Measurements from ENCODE around the gene MIEF1. TPM values are rescaled to one million over a fixed set of nuclear protein-coding genes. Genes with fewer than 3 reads are reported as not detected.

Gene MIEF1
- total RNA-seq, 2 donors from 2014 or later = 18.8 to 36.9 TPM

- Histone ChIP-seq H3K4me3 (no peak overlapping the region), H3K9me3 (no peaks in the 10 kb centered on the region), H3K27me3 (replicated peaks; ENCODE audit: insufficient read depth) (no peaks in the 10 kb centered on the region), H3K4me1 (ENCODE audit: control insufficient read depth in 1 of 2, low read depth in 2 of 2) (peaks cover 0 to 11% of the 10 kb centered on the region in 2 donors), H3K27ac (no peak overlapping the region), H3K36me3 (no peaks in the 10 kb centered on the region)
- ATAC-seq (ENCODE audit: insufficient number of reproducible peaks, low FRiP score, low read depth) = no peak
- TF ChIP-seq CTCF (IDR thresholded peaks at IDR 0.05) = no peak
- no peak for DNase-seq (ENCODE audit: low spot score)
Observed at GRCh38 chr22:39536711-39537110, 34.6 kb downstream of the MIEF1 start.

GRCh38 chr22:39537975-39538374, 35.9 kb downstream of the MIEF1 start:
- TF ChIP-seq CTCF (IDR thresholded peaks at IDR 0.05) = no peak
- Histone ChIP-seq H3K36me3 (no peaks in the 10 kb centered on the region), H3K4me1 (ENCODE audit: control insufficient read depth in 1 of 2, low read depth in 2 of 2) (peaks cover 0 to 7% of the 10 kb centered on the region in 2 donors), H3K9me3 (no peaks in the 10 kb centered on the region), H3K27ac (no peak overlapping the region), H3K4me3 (no peak overlapping the region), H3K27me3 (replicated peaks; ENCODE audit: insufficient read depth) (no peaks in the 10 kb centered on the region)
- DNase-seq (ENCODE audit: low spot score) = no peak
- ATAC-seq (ENCODE audit: insufficient number of reproducible peaks, low FRiP score, low read depth) = no peak

GRCh38 chr22:39543095-39543494, 41.0 kb downstream of the MIEF1 start:
- Histone ChIP-seq H3K27ac (no peak overlapping the region), H3K27me3 (replicated peaks; ENCODE audit: insufficient read depth) (no peaks in the 10 kb centered on the region), H3K4me1 (ENCODE audit: control insufficient read depth in 1 of 2, low read depth in 2 of 2) (no peaks in the 10 kb centered on the region), H3K9me3 (no peaks in the 10 kb centered on the region), H3K4me3 (no peak overlapping the region), H3K36me3 (no peaks in the 10 kb centered on the region)
- DNase-seq (ENCODE audit: low spot score) = no peak
- ATAC-seq (ENCODE audit: insufficient number of reproducible peaks, low FRiP score, low read depth) = no peak
- no peak for TF ChIP-seq CTCF (IDR thresholded peaks at IDR 0.05)

GRCh38 chr22:39545386-39546365, 43.6 kb downstream of the MIEF1 start:
- H3K4me1 ChIP-seq (ENCODE audit: control insufficient read depth in 1 of 2, low read depth in 2 of 2) = no peaks in the 10 kb centered on the region
- TF ChIP-seq CTCF (IDR thresholded peaks at IDR 0.05) = no peak
- H3K4me3 ChIP-seq = no peak overlapping the region
- H3K36me3 ChIP-seq = no peaks in the 10 kb centered on the region
- DNase-seq (ENCODE audit: low spot score) (no peak), ATAC-seq (ENCODE audit: insufficient number of reproducible peaks, low FRiP score, low read depth) (no peak)
- no peaks in the 10 kb centered on the region for H3K9me3 ChIP-seq
- no peak overlapping the region for H3K27ac ChIP-seq
- no peaks in the 10 kb centered on the region for H3K27me3 ChIP-seq (replicated peaks; ENCODE audit: insufficient read depth)

- no peak for DNase-seq (ENCODE audit: low spot score)
- Histone ChIP-seq H3K36me3 (no peaks in the 10 kb centered on the region), H3K27ac (no peak overlapping the region), H3K9me3 (no peaks in the 10 kb centered on the region), H3K4me3 (no peak overlapping the region), H3K4me1 (ENCODE audit: control insufficient read depth in 1 of 2, low read depth in 2 of 2) (no peaks in the 10 kb centered on the region), H3K27me3 (replicated peaks; ENCODE audit: insufficient read depth) (no peaks in the 10 kb centered on the region)
- ATAC-seq (ENCODE audit: insufficient number of reproducible peaks, low FRiP score, low read depth) = no peak
- no peak for TF ChIP-seq CTCF (IDR thresholded peaks at IDR 0.05)
Observed at GRCh38 chr22:39546889-39547586, 44.9 kb downstream of the MIEF1 start.

All from thoracic aorta (tissue), 2 donors.